B cell (primary cell): ENCODE measurements around the gene PNISR.

Experiments
- EZH2 ChIP-seq: IDR thresholded peaks from 2 replicates; pipeline ENCODE4 v1.6.1; 2012; ENCODE audit warnings: borderline replicate concordance, low read depth, mild to moderate bottlenecking, moderate library complexity, low read length; ENCODE audit not compliant: insufficient read depth, poor library complexity, severe bottlenecking
- TF ChIP-seq, protein P1 (sequence below): fragments of 200-600 bp; IDR thresholded peaks from one replicate; pipeline ENCODE4 v1.8.0; 2022; ENCODE audit warnings: antibody characterized with exemption, mild to moderate bottlenecking

DNA sequence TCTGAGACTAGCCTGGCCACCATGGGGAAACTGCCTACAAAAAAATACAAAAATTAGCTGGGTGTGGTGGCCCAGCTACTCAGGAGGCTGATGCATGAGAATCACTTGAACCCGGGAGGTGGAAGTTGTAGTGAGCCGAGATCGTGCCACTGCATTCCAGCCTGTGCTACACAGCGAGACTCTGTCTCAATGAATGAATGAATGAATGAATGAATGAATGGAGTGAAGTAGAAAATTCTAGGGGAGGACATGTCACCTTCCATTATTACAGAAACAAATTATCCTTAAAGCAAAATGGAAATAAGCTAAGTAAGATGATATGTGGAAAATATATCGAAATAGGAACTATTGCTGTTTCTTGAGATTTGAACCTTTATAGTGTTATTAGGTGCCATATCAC lies 2.9 kb upstream of the PNISR start:
- TF ChIP-seq, protein P1, sequence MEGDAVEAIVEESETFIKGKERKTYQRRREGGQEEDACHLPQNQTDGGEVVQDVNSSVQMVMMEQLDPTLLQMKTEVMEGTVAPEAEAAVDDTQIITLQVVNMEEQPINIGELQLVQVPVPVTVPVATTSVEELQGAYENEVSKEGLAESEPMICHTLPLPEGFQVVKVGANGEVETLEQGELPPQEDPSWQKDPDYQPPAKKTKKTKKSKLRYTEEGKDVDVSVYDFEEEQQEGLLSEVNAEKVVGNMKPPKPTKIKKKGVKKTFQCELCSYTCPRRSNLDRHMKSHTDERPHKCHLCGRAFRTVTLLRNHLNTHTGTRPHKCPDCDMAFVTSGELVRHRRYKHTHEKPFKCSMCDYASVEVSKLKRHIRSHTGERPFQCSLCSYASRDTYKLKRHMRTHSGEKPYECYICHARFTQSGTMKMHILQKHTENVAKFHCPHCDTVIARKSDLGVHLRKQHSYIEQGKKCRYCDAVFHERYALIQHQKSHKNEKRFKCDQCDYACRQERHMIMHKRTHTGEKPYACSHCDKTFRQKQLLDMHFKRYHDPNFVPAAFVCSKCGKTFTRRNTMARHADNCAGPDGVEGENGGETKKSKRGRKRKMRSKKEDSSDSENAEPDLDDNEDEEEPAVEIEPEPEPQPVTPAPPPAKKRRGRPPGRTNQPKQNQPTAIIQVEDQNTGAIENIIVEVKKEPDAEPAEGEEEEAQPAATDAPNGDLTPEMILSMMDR, result no peak
- TF ChIP-seq EZH2, result no peak
